Measurements from ENCODE around the gene VTCN1.
A peak's percentile ranks its signal among the peaks of the same experiment; 100 is the strongest.

VTCN1 gene

GRCh38 chr1:117093870-117094621, 116.7 kb downstream of the VTCN1 start:
- DNase-seq, result peak; percentile 64
